Colonic mucosa (tissue), 4 donors: Measurements from ENCODE around the gene ARHGAP26. TPM values are rescaled to one million over a fixed set of nuclear protein-coding genes. Genes with fewer than 3 reads are reported as not detected.

Experiments used
- DNase-seq: peaks from one replicate; pipeline ENCODE4 v3.0.0-alpha.2; 2020
- H3K27ac ChIP-seq: fragments of 200-600 bp; one replicate; pipeline ENCODE4 v1.8.0; 2021
- H3K27me3 ChIP-seq: fragments of 200-600 bp; one replicate; pipeline ENCODE4 v1.8.0; 2021
- H3K36me3 ChIP-seq: fragments of 200-600 bp; one replicate; pipeline ENCODE4 v1.8.0; 2021
- H3K4me1 ChIP-seq: fragments of 200-600 bp; one replicate; pipeline ENCODE4 v1.8.0; 2021; ENCODE audit warnings: mild to moderate bottlenecking
- H3K4me3 ChIP-seq: fragments of 200-600 bp; one replicate; pipeline ENCODE4 v1.8.0; 2021
- H3K9ac ChIP-seq, 2 donors: one replicate each; pipeline ENCODE4 v1.7.0; 2013; ENCODE audit warnings: control low read depth in 2 of 2, low read depth in 2 of 2, low read length in 2 of 2
- H3K9me3 ChIP-seq: fragments of 200-600 bp; one replicate; pipeline ENCODE4 v1.8.0; 2021
- intact Hi-C: fragments of 100-400 bp; cut with DNase I; formaldehyde crosslinking; loops from one replicate; pipeline ENCODE4 v1.14.1; 2022
- total RNA-seq, 2 donors: library from RNA; stranded (reverse); fragmentation: NEBNext Ultra II Directional in 1 of 2; extraction: Animal tissue kit (Norgen Biotek cat#: 25700) in 1 of 2; gene quantifications; one replicate each; pipeline ENCODE4 v1.2.1, GENCODE V29; 2021
- TF ChIP-seq, protein P1 (sequence below): fragments of 200-600 bp; IDR thresholded peaks from one replicate; pipeline ENCODE4 v1.8.0; 2022; ENCODE audit warnings: antibody characterized with exemption, mild to moderate bottlenecking
- donor health status: healthy.
- donor health status: DM: no; HTN: no; CAD: no.
- donor health status: DM: no; HTN: no; CAD: no.

ARHGAP26 gene
- total RNA-seq, 2 donors from 2014 or later: 59.1 to 74.0 TPM

DNA sequence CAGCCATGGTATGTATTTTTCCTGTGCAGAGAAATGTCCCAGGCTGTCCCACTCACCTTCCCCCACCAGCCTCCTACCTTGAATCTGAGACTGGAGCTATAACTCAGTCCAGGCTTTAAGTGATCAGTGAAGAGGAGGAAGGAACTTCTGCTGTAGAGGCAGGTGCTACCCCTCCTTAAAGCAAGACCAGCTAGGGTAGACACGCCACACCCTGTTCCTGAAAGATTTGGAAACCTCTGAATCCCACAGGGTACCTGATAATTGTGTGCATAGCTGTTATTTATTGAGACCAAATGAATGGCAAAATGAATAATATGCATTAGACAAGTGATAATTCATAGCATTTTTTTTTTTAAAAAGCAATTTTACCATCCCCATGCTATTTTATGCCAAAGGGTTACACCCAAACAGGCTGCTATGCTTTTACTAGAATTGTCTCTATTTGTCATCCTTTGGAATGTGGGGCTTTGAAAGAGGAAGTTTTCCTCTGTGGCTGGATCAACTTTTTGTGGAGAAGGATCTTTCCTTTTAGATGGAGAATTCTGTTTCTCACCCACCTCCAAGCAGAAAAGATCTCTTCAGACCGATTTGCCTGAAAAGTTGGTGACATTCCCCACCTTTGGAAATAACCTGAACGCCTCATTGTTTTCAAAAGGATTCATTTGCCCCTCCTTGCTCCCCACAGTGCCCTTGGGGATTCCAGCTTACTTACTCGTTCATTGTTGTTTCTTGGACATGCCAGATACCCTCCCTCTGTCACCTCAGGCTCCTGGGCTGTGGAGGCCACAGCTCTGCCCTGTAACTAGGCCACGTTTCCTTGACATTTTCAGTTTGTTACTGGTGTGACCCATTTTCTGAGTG lies 384.6 kb downstream of the ARHGAP26 start:
- no peak overlapping the region for H3K9ac ChIP-seq
- H3K9me3 ChIP-seq: no peaks in the 10 kb centered on the region
- intact Hi-C loops: no loop called here
- no peaks in the 10 kb centered on the region for H3K36me3 ChIP-seq
- H3K27me3 ChIP-seq: no peaks in the 10 kb centered on the region
- TF ChIP-seq, protein P1, sequence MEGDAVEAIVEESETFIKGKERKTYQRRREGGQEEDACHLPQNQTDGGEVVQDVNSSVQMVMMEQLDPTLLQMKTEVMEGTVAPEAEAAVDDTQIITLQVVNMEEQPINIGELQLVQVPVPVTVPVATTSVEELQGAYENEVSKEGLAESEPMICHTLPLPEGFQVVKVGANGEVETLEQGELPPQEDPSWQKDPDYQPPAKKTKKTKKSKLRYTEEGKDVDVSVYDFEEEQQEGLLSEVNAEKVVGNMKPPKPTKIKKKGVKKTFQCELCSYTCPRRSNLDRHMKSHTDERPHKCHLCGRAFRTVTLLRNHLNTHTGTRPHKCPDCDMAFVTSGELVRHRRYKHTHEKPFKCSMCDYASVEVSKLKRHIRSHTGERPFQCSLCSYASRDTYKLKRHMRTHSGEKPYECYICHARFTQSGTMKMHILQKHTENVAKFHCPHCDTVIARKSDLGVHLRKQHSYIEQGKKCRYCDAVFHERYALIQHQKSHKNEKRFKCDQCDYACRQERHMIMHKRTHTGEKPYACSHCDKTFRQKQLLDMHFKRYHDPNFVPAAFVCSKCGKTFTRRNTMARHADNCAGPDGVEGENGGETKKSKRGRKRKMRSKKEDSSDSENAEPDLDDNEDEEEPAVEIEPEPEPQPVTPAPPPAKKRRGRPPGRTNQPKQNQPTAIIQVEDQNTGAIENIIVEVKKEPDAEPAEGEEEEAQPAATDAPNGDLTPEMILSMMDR: no peak
- no peak for DNase-seq
- H3K27ac ChIP-seq: peak overlapping the region; percentile 25
- no peaks in the 10 kb centered on the region for H3K4me1 ChIP-seq
- H3K4me3 ChIP-seq: no peak overlapping the region

DNA sequence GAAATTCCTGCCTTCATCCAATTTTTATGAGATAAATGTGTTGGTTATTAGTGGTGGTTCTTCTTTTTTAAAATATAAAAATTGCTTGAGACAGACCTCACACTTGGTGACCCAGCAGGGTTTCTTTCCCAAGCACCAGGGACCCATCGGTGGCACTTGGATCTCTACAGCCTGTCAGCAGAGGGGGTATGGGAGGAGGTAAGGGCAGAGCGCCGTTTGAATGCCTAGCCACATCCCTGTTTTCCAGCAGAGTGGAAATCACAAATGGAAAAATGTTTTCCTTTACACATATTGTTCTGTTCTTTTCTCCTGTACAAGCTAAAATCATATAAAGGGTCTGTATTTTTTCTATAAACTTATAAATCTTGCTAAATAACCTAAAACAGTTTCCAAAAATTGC lies 385.3 kb downstream of the ARHGAP26 start:
- no peak for DNase-seq
- Histone ChIP-seq H3K4me1 (no peaks in the 10 kb centered on the region), H3K36me3 (no peaks in the 10 kb centered on the region), H3K27ac (peak overlapping the region; percentile 22), H3K4me3 (no peak overlapping the region), H3K27me3 (no peaks in the 10 kb centered on the region), H3K9me3 (no peaks in the 10 kb centered on the region), H3K9ac (no peak overlapping the region)
- TF ChIP-seq, protein P1: no peak
- intact Hi-C loops: no loop called here

DNA sequence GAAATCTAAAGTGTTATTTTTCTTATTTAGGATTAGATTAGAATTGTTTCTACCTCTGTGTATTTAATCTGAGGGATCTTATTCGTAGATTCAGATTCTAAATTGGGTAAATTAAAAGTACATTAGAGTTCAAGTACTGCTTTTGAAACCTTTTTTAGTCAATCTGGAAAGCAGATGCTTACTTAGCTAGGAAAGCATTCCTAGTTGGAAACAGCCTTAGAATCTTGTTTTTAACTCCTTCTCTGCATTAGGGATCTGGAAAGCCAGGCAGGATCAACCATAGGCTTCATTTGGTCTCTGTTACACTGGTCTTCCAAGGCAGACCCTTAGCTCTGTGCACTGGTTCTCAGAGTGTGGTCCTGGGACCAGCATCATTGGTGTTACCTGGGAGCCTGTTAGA lies 385.9 kb downstream of the ARHGAP26 start:
- TF ChIP-seq, protein P1: no peak
- H3K36me3 ChIP-seq: no peaks in the 10 kb centered on the region
- no peak overlapping the region for H3K4me3 ChIP-seq
- DNase-seq: no peak
- no peaks in the 10 kb centered on the region for H3K4me1 ChIP-seq
- no peak overlapping the region for H3K27ac ChIP-seq
- intact Hi-C loops: no loop called here
- no peaks in the 10 kb centered on the region for H3K9me3 ChIP-seq
- no peak overlapping the region for H3K9ac ChIP-seq
- no peaks in the 10 kb centered on the region for H3K27me3 ChIP-seq

DNA sequence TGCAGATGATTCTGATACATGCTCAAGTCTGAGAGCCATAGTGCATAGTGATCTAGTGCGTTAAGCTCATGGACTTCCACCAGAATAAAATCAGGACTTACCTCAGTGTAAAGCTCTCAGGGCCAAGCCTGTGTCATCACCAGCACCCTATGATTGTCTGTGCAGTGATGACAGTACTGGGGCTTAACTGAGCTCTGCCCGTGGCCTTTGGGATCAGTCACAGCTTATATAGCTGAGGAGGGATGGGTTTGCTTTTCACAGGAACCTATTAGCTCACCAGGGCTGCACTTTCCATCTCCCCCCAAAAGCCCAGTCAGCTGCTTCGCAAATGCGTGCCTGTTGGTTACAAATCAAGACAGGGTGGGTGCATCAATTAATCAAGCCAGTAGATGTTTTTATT lies 386.4 kb downstream of the ARHGAP26 start:
- H3K36me3 ChIP-seq: no peaks in the 10 kb centered on the region
- no peak overlapping the region for H3K4me3 ChIP-seq
- H3K27me3 ChIP-seq: no peaks in the 10 kb centered on the region
- H3K4me1 ChIP-seq: no peaks in the 10 kb centered on the region
- intact Hi-C loops: no loop called here
- no peak overlapping the region for H3K27ac ChIP-seq
- DNase-seq: no peak
- TF ChIP-seq, protein P1: no peak
- H3K9me3 ChIP-seq: no peaks in the 10 kb centered on the region
- H3K9ac ChIP-seq: no peak overlapping the region

DNA sequence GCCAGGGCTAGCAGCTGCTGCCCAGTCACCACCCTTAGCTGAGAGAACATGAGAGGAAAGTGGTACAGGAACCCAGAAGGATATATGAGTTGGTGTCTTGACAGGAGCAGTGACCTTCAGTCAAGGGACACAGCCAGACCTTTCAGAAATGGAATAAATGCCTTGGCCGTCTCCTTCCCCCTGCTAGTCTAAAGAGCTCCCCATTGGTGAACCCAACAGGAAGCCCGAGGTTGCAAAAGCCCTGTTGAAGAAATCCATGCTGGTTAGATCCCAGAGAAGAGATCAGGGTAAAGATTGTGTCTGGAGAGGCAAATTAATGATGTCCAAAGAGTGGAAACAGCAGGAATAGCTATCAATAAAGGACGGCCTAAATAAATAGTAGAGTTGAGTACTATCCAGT lies 388.9 kb downstream of the ARHGAP26 start:
- Histone ChIP-seq H3K4me3 (no peak overlapping the region), H3K27ac (no peak overlapping the region), H3K27me3 (no peaks in the 10 kb centered on the region), H3K36me3 (no peaks in the 10 kb centered on the region), H3K4me1 (no peaks in the 10 kb centered on the region), H3K9ac (no peak overlapping the region), H3K9me3 (no peaks in the 10 kb centered on the region)
- TF ChIP-seq, protein P1: no peak
- intact Hi-C loops: no loop called here
- DNase-seq: no peak
